Effector CD8-positive, alpha-beta T cell (primary cell): Measurements from ENCODE around the gene ZNF738.
"Not testable (repeated sequence)": the region's sequence is repeated elsewhere in the genome, so short reads cannot be mapped to it uniquely, and the experiment has no call there.

Experiments
- DNase-seq: peaks from one replicate; lab custom pipeline; 2025; lab: John Stamatoyannopoulos, UW
- total RNA-seq, 4 experiments: gene quantifications; one replicate each; lab custom pipeline; 2026; lab: John Stamatoyannopoulos, UW

The ZNF738 gene
- total RNA-seq = 11.8 to 18.7 (median 13.7) reads per million in 4 experiments

GRCh38 chr19:21358768-21359451, at the start of gene ZNF738:
ZNF738 (plus strand) TSS chr19:21359000; CDS start chr19:21359141, 141 bp downstream.
- peak; percentile 77 for DNase-seq

- DNase-seq = not testable (repeated sequence)
Measured at GRCh38 chr19:21312807-21313206, 46.0 kb upstream of the ZNF738 start.

- DNase-seq = no peak
Measured at GRCh38 chr19:21314676-21315075, 44.1 kb upstream of the ZNF738 start.

- DNase-seq = no peak
Measured at GRCh38 chr19:21317821-21318220, 41.0 kb upstream of the ZNF738 start.

GRCh38 chr19:21321134-21321533, 37.7 kb upstream of the ZNF738 start:
- no peak for DNase-seq

- DNase-seq = no peak
Measured at GRCh38 chr19:21321996-21322395, 36.8 kb upstream of the ZNF738 start.

- DNase-seq = no peak
Measured at GRCh38 chr19:21322528-21322927, 36.3 kb upstream of the ZNF738 start.

GRCh38 chr19:21323000-21323399, 35.8 kb upstream of the ZNF738 start:
- no peak for DNase-seq

- DNase-seq = no peak
Measured at GRCh38 chr19:21326169-21326568, 32.6 kb upstream of the ZNF738 start.

- no peak for DNase-seq
Measured at GRCh38 chr19:21328406-21328805, 30.4 kb upstream of the ZNF738 start.

- DNase-seq = peak; percentile 51
Measured at GRCh38 chr19:21328885-21329605, 29.8 kb upstream of the ZNF738 start, which contains the start of gene ZNF708. ZNF708 (minus strand) TSS chr19:21329410; CDS start chr19:21329212, 198 bp downstream.

GRCh38 chr19:21335721-21336120, 23.1 kb upstream of the ZNF738 start:
- no peak for DNase-seq

- DNase-seq = not testable (repeated sequence)
Measured at GRCh38 chr19:21344841-21345240, 14.0 kb upstream of the ZNF738 start.

- DNase-seq = no peak
Measured at GRCh38 chr19:21352830-21353229, 6.0 kb upstream of the ZNF738 start.

- no peak for DNase-seq
Measured at GRCh38 chr19:21362291-21362690, 3.5 kb downstream of the ZNF738 start.

- no peak for DNase-seq
Measured at GRCh38 chr19:21383980-21384582, 25.3 kb downstream of the ZNF738 start.

GRCh38 chr19:21396121-21396520, 37.3 kb downstream of the ZNF738 start:
- no peak for DNase-seq

- peak; percentile 86 for DNase-seq
Measured at GRCh38 chr19:21396893-21397572, 38.2 kb downstream of the ZNF738 start, which contains the start of gene ZNF493. ZNF493 (plus strand) TSS chr19:21397133; CDS start chr19:21397238, 105 bp downstream.

GRCh38 chr19:21398851-21399250, 40.1 kb downstream of the ZNF738 start:
- no peak for DNase-seq

GRCh38 chr19:21402303-21402985, 43.6 kb downstream of the ZNF738 start:
- DNase-seq = no peak

- no peak for DNase-seq
Measured at GRCh38 chr19:21410166-21410565, 51.4 kb downstream of the ZNF738 start.
